GM19351 (cell line): ENCODE measurements around the gene KRT3.

Experiments
- ATAC-seq: cut with Tn5 transposase; IDR thresholded peaks from one replicate; pipeline ENCODE4 v1.9.1; 2021; ENCODE audit warnings: mild to moderate bottlenecking, moderate library complexity; ENCODE audit not compliant: unreplicated experiment

Gene KRT3

DNA sequence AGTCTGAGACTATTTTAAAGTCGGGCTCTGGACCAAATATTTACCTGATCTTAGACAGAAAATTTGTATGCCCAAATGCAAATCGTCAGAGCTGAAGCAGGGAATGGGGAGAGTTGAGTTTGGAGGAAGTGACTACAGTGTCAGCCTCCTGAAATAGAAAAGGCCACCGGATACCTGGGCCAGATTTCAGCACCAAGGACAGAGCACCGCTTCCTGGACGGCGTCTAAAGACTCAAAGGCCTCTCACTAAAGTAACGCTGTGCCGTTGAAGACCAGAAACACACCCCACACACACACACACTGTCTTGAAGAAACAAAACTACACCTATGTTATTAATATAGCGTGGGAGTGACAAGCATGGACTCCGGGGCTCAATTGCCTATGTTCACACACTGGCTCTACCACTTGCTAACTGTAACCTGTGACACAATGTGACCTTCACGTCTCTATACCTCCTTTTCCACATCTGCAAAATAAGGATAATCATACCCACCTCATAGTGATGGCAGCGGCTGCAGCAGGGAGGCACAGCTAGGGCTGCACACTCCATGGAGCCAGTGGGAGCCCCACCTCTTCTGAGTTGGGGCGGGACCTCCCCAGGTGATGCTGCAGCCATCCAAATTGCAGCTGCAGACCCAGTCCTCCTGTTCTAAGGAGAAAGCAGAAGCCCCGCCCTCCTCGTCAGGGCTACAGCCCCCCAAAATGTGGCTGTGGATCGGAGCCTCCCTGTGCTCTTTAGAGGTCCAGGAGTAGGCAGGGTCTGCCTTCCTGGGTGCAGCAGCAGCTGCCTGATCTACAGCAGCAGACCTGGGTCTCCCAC, 54.3 kb downstream of the KRT3 start:
- ATAC-seq = no peak

- no peak for ATAC-seq
Observed at GRCh38 chr12:52740584-52740983, 55.3 kb downstream of the KRT3 start.

DNA sequence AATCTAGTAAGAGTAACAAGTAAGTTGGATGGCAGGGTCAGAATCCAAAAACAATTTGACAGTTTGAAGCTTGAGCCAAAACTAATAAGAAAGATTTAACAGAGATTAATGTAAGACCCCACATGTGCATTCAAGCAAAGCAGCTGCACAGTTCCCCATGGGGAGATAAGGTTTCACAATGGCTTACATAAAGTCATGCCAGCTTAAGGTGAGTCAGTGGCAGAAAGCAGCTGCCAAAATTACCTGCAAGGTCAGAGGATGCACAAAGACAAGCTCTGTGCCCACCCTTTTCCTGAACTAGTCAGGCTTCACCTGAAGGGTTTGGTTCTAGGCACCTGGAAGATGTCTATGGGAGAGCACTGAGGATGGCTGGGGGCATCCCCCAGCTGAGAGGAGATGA, 56.0 kb downstream of the KRT3 start:
- no peak for ATAC-seq
